Ramos (cell line): ENCODE data around the gene UNC13D.
"Not testable (repeated sequence)": the region's sequence is repeated elsewhere in the genome, so short reads cannot be mapped to it uniquely, and the experiment has no call there.

Experiments used
- in situ Hi-C: fragments of 300-500 bp; cut with MboI; formaldehyde crosslinking; loops from one replicate; pipeline ENCODE4 v1.14.3; 2022; ENCODE audit warnings: low sequenced_read_pairs; ENCODE audit not compliant: unreplicated experiment

UNC13D gene

DNA sequence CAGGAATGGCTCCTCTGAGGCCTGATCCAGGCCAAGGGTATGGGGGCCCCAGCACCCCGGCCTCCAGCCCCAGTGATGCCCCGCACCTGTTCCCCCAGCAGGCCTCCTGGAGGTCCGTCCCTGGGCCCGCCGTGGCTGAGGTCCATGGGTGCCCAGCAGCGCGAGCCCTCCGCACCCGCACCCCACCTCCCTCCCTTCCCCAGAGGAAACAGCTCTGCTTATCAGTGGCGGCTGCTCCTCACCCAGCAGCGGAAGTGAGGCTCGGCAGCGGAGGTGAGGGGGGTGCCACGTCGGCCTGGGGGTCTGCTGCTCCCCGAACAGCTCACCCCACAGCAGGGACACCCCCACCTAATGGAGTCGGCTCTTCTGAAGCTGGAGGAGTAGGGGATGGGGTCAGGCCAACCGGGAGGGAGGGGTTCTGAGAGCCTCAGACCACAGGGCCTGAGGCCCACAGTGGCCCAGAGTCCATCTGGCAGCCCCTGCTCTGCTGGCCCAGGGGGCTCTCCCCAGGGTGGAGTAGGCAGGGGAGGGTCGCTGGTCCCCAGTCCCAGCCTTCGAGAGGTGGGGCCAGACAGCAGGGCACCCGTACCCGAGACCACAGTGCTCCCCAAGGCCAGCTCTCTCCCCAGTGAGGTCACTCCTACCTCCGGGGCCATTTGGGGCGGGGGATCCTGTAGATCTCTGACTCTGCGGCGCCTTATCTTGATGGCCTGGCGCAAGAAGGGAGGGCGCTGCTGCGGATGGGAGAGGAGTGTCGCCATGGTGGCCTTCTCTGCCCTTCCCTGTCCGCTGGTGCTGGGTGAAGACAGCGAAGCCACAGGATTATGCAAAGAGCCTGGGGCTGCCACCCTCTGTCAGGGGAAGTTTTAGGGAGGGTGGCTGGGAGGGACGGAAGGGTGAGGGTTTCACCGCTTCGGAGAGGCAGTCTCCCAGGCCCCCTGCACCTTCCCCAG lies at the start of gene UNC13D:
TSS of gene UNC13D (minus strand) at position 828 of the 953 bp plus-strand sequence. CDS start at position 761, 67 bp downstream.
- in situ Hi-C loops = loop anchor here (10.0 kb wide), 1 partner anchor 239 kb away; no protein-coding TSS in a partner anchor

- in situ Hi-C loops = no loop called here
Measured at GRCh38 chr17:75893305-75894048, 49.3 kb upstream of the UNC13D start.

DNA sequence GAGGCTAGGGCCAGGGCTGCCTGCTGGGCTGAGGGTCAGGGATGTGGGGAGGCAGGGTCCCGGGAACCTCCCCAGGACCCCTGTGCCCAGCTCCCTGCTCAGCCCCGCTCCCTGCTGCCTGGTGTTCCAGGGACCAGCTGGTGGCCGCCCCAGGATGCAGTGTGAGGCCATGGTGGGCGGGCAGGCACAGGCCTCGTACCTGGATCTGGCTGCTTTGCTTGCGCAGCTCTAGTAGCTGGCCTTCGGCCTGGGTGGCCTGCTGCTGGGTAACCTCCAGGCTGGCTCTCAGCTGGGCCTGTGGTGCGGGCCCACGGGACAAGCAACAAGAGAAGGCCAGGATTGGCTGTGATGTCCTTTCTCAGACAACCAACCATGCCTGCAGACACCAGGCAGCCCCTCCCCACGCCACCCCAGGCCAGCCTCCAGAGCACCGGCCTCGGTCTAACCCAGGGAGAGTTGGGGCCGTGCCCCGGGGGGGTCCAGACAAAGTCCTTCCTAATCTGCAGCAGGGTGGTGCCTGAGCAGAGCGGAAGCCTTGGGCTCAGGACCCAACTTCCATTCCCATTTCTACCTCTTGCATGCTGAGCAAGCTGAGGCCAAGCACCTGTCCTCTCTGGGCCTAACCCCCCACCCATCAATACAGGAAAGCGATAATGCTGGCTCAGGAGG lies 48.5 kb upstream of the UNC13D start:
- in situ Hi-C loops = no loop called here

DNA sequence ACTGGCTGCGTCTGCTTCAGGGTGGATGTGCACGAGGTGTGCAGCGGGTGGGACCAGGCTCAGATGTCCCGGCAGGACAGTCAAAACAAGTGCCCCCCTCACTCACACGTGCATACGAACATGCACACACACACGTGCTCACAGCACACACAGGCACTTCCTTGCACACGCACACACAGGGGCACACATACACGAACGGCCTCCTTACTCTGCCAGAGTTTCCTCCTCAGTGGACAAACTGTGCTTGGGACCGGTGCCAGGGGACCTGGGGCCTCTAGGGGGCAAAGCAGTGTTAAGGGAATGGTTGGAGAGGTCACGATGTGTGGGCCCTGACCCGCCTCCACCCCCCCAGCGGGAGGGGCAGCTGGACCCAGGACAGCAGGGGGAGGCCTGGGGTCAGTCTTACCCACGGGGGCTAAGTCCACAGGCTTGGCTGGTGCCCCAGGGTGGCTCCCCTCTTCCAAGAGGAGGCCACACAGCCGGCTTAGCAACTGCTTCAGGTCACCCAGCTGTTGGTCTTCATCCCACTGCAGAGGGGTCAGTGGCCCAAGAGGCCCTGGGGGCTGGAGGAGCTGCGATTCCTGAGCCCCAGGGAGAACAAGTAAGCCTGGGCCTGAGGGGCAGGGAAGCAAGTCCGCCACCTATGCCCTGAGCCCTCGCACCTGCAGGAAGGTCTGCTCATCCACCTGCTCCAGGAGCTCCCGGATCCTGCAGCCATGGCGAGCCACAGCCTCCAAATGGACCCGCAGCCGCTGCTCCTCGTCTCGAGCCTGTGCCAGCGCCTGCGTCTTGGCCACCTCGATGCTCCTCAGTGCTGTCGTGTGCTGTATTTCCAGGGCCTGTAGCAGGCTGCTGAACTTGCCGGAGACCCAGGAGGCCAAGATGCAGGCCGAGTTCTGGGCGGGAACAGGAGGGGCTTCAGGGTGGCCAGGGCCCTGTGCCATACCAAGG lies 47.7 kb upstream of the UNC13D start:
- in situ Hi-C loops = no loop called here

DNA sequence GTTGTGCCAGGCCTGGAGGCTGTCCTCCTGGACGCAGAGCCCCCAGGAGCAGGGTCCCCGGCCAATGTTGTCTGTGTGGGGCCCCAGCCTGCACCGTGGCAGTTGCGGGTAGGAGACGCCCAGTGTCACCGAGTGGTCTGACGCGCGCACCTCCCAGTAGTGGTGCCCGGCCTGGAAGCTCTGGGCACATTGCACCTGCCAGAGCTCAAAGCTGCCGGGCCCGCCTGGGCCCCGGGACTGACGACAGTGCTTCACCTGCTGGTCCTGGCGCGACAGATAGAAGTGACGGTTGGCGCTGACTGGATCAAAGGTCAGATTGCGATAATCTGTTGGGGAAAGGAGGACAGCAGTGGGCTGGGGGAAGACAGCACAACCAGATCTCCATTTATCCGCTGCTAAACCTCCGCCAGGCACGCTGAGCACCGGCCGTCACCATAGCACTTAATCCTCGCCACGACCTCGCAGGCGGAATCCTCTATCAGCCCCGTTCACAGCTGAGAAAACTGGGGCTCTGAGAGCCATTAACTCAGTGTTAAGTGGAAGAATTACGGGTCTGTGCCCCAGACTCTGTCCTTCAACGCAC lies 46.9 kb upstream of the UNC13D start:
- in situ Hi-C loops = no loop called here

DNA sequence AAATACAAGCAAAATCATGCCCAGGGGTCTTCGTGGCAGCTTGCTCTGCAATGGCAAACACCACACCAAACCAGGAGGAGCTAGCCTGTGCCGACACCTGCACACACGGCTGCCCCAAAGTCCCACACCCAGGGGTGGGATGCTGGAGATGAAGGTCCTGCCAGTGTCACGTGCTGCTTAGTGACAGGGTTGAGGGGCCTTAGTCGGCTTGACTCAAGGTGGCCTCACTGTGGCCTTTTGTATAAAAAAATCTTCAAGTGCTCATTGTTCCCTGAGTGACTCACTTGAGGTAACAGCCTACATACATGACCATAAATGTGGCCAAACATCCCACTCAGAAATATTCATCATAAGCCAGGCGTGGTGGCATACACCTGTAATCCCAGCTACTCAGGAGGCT lies 45.2 kb upstream of the UNC13D start:
- in situ Hi-C loops = no loop called here

- in situ Hi-C loops = no loop called here
Measured at GRCh38 chr17:75888484-75888883, 44.3 kb upstream of the UNC13D start.

GRCh38 chr17:75885860-75886259 lies 41.7 kb upstream of the UNC13D start:
- in situ Hi-C loops = not testable (repeated sequence)

DNA sequence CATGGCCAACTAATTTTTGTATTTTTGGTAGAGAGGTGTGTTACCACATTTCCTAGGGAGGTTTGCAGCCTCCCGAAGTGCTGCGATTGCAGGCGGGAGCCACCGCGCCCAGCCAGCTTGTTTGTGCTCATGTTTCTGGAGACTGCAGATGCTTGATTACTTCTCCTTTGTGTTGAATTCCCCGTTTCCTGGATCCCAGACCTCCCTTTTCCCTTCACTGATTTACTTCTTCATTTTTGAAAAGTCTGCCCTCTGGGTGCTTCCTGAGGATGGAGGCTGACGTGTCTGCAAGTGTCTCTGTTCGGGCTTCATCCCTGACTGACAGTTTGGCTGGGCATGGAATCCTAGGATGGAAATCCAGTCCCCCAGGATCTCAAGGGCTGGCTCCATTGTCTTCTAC lies 41.2 kb upstream of the UNC13D start:
- in situ Hi-C loops = no loop called here

DNA sequence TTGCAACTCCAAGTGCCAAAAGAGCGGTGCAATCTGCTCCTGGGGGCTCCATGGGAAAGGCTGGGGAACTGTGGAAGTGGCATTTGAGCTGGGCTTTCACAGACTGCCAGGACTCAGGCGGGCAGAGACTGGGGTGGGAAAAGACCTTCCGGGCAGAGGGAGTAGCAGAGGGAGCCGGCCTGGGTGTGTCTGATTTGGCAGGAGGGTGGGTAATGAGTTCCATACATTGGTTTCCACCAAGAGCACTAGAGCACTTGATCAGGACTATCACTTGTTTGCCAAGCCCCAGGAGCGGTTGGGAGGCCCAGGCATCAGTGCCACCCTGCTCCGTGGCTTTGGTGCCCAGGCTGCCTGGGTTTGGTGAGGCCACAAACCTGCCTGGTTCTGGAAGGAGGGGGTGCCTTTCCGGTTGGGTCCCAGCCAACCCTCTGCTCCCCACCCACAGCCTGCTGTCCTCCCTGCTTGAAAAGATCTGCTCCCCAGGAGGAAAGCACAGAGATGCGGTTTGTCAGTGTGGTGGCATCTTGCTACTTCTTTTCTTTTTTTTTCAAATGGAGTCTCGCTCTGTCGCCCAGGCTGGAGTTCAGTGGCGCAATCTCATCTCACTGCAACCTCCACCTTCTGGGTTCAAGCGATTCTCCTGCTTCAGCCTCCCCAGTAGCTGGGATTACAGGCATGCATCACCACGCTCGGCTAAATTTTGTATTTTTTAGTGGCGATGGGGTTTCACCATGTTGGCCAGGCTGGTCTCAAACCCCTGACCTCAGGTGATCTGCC lies 37.7 kb upstream of the UNC13D start:
- in situ Hi-C loops = no loop called here

GRCh38 chr17:75880266-75880665 lies 36.1 kb upstream of the UNC13D start:
- in situ Hi-C loops = no loop called here

DNA sequence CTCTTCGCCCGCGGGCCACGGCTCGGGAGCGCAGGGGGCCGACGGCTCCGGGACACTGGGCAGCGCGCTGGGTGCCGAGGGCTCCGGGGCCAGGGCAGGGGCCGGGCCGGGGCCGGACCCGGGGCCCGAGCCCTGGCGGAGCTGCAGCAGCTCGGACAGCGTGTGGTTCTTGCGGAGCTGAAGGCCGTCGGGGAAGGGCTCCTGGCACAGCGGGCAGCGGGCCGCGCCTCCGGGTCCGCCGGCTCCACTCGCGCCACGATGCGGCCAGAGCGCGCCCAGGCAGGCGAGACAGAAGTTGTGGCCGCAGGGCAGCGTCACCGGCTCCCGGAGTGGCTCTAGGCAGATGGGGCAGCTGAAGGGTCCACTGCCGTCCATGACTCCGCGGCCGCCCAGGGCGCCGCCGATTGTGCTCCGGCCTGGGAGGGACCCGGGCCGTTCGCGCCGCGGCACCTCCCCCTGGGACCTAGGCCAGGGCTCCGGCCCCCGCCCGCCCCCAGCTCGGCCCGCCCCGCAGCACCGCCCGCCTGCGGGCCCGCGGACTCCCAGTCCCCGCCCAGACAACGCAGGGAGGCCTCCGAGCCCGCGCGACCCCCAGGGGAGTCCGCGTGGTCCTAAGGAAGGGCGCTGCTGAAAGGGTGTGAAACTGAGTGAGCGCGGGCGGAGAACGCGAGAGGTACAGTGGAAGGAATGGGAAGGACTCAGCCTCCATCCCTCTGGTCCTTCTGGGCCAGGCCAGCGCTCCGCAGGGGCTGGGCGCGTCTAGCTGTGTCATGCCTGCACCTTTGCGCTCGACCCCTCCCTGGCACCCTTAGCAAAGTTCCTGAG lies 34.2 kb upstream of the UNC13D start, which contains the start of gene TRIM47:
TSS of gene TRIM47 (minus strand) at position 408 of the 825 bp plus-strand sequence. CDS start at position 375, 33 bp downstream.
- in situ Hi-C loops = no loop called here

DNA sequence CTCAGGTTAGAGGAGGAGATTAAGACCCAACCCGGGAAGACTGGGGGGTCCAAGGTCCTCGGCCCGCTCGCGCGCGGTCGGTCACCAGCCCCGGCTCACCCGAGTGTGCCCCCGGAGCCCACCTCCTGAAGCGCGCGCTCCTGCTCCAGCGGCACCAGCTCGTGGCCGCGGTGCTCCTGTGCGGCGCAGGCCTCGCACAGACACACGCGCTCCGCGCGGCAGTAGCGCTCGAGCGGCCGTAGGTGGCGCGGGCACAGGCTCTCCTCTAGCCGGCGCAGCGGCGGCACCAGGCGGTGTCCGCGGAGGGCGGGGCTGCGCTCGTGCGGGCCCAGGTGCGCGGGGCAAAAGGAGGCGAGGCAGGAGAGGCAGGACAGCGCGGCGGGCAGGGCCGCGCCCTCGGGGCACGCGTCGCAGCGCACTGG lies 33.6 kb upstream of the UNC13D start:
- in situ Hi-C loops = no loop called here

DNA sequence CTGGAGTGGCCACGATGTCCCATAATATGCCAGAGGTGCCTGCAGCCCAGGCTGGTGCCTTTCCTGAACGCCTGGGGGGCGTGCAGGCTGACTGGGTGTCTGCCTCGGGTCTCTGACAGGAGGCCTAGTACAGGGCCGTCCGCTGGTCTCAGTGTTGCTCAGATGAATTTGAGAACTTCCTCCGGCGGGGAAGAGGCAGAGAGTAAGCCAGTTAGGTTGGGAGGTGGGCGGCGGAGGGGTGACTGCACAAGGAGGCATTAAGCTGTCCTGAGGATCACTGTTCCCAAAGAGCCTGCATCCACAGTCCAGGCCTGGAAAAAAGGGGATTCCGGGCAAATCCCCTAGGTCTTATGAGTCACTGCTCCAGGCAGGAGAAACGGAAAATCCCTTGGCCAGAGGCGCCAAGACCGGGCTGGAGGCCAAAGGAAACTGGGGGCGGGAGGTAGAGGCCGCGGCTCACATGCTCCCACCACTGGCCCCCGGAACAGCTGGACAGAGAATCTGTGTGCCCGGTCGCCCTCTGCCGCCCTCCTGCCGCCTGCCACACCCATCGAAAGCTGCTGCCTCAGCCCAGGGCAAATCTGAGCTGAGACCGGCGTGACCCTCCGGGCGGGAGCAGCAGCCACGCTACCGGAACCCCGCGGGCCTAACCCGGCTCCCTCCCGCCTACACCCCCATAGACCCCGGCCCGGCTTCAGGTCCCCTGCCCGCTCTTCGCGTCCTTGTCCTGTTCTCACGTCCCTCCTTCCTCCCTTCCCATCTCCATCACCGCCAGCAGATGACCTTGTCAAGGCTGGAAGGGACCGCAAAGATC lies 32.9 kb upstream of the UNC13D start:
- in situ Hi-C loops = no loop called here

DNA sequence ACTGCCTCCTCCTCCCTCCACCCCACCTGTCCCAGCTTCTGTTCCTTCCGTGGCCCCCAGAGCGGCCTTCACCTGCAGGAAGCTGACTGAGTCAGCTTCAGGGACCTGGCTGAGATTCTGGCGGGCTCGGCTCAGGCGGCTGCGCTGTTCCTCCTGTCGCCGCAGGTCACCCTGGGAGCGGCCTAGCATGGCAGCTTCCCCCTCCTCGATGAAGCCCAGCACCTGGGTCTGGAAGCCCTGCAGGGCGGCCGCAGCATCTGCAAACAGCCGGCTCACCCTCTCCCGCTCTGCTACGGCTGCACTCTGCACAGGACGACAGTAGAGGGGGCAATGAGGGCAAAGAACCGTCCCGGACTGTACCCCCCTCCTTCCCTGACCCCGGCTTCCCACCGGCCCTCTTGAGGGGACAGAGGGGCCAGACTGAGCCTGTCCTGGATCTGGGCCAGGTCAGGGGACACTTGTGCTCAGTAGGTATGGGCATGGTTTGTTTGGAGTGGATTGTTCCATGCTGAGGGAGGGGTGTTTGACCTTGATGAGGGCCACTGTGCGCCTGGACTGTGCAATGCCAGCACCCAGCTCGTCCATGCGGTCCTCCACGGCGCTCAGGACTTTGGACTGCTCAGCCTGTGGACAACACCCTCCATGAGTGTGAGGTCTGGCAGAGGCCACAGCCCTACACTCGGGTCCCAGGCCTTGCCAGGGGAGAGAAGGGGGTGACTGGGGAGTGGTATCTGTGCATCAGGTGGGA lies 32.2 kb upstream of the UNC13D start:
- in situ Hi-C loops = no loop called here

DNA sequence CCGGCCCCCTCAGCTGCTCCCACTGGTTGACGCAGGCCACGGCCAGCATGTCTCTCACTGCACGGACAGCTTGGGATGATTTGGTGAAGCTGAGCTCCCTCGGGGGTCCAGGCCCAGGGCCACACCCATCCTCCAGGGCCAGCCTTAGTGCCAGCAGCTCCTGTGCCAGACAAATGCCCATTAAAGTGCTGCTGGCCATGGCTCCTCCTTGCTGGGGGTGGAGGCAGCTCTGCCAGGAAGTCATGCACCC lies 31.7 kb upstream of the UNC13D start:
- in situ Hi-C loops = no loop called here
